ENCODE data around the gene AP3S2.

- no peak for TF ChIP-seq CTCF (IDR thresholded peaks at IDR 0.05 in 8 of 11, conservative IDR thresholded peaks at IDR 0.05 in 3 of 11)
- TF ChIP-seq POLR2A (IDR thresholded peaks at IDR 0.05), result no peak
- no peak for TF ChIP-seq POLR2AphosphoS5 (IDR thresholded peaks at IDR 0.05)
Observed at GRCh38 chr15:89784686-89784960, 109.2 kb downstream of the AP3S2 start.

Measured in spleen (tissue), 7 donors.